Type B pancreatic cell (in vitro differentiated cells): ENCODE data around the gene PRDM1. TPM values are rescaled to one million over a fixed set of nuclear protein-coding genes. Genes with fewer than 3 reads are reported as not detected.

Experiments used
- DNase-seq: peaks from one replicate; pipeline ENCODE4 v3.0.0; 2021; ENCODE audit warnings: mixed read lengths; ENCODE audit not compliant: unreplicated experiment; ENCODE audit errors: extremely low spot score
- H3K27ac Mint-ChIP-seq: 2 replicates; pipeline ENCODE4 v1.8.0; 2021; ENCODE audit warnings: mild to moderate bottlenecking, mixed read lengths
- H3K27me3 Mint-ChIP-seq: 2 replicates; pipeline ENCODE4 v1.8.0; 2021; ENCODE audit warnings: mixed read lengths
- H3K36me3 Mint-ChIP-seq: 2 replicates; pipeline ENCODE4 v1.8.0; 2021; ENCODE audit warnings: mixed read lengths
- H3K4me1 Mint-ChIP-seq: one replicate; pipeline ENCODE4 v1.8.0; 2021; ENCODE audit warnings: mixed read lengths; ENCODE audit not compliant: unreplicated experiment
- H3K4me3 Mint-ChIP-seq: 2 replicates; pipeline ENCODE4 v1.8.0; 2021; ENCODE audit warnings: mild to moderate bottlenecking, mixed read lengths
- H3K9me3 Mint-ChIP-seq: 2 replicates; pipeline ENCODE4 v1.8.0; 2021; ENCODE audit warnings: mixed read lengths
- CTCF ChIP-seq: fragments of 200-600 bp; sonication (generic); conservative IDR thresholded peaks from 2 replicates; pipeline ENCODE4 v1.5.0; 2021; ENCODE audit warnings: antibody characterized with exemption, mild to moderate bottlenecking
- total RNA-seq: library from RNA; stranded (reverse); gene quantifications from 2 replicates; pipeline ENCODE4 v1.2.1, GENCODE V29; 2021; ENCODE audit warnings: low replicate concordance

PRDM1 gene
- total RNA-seq, 1 donor from 2014 or later: 15.5 TPM

- Mint-ChIP-seq H3K9me3 (no peaks in the 10 kb centered on the region), H3K27me3 (peaks cover 11% of the 10 kb centered on the region), H3K27ac (no peak overlapping the region), H3K4me1 (peaks cover 18% of the 10 kb centered on the region), H3K36me3 (no peaks in the 10 kb centered on the region), H3K4me3 (peak overlapping the region; percentile 59)
- no peak for TF ChIP-seq CTCF
- DNase-seq: no peak
Observed at GRCh38 chr6:106046116-106046853, 39.9 kb upstream of the PRDM1 start.

- Mint-ChIP-seq H3K9me3 (no peaks in the 10 kb centered on the region), H3K4me1 (peaks cover 24% of the 10 kb centered on the region), H3K27ac (no peak overlapping the region), H3K27me3 (peaks cover 11% of the 10 kb centered on the region), H3K36me3 (no peaks in the 10 kb centered on the region), H3K4me3 (peak overlapping the region; percentile 59)
- TF ChIP-seq CTCF: no peak
- DNase-seq: no peak
Observed at GRCh38 chr6:106046854-106047200, 39.3 kb upstream of the PRDM1 start.

GRCh38 chr6:106048336-106048735 lies 37.8 kb upstream of the PRDM1 start:
- no peaks in the 10 kb centered on the region for H3K36me3 Mint-ChIP-seq
- no peak for TF ChIP-seq CTCF
- no peaks in the 10 kb centered on the region for H3K9me3 Mint-ChIP-seq
- no peak for DNase-seq
- H3K27me3 Mint-ChIP-seq: peaks cover 11% of the 10 kb centered on the region
- no peak overlapping the region for H3K27ac Mint-ChIP-seq
- peaks cover 25% of the 10 kb centered on the region for H3K4me1 Mint-ChIP-seq
- H3K4me3 Mint-ChIP-seq: no peak overlapping the region

- Mint-ChIP-seq H3K4me1 (peaks cover 34% of the 10 kb centered on the region), H3K9me3 (no peaks in the 10 kb centered on the region), H3K27ac (no peak overlapping the region), H3K36me3 (no peaks in the 10 kb centered on the region), H3K4me3 (no peak overlapping the region), H3K27me3 (peaks cover 11% of the 10 kb centered on the region)
- DNase-seq: no peak
- no peak for TF ChIP-seq CTCF
Observed at GRCh38 chr6:106050538-106050937, 35.6 kb upstream of the PRDM1 start.

GRCh38 chr6:106051226-106051625 lies 34.9 kb upstream of the PRDM1 start:
- no peak for TF ChIP-seq CTCF
- Mint-ChIP-seq H3K9me3 (no peaks in the 10 kb centered on the region), H3K36me3 (no peaks in the 10 kb centered on the region), H3K27ac (peak overlapping the region; percentile 2), H3K4me3 (peak overlapping the region; percentile 40), H3K27me3 (peaks cover 11% of the 10 kb centered on the region), H3K4me1 (peaks cover 30% of the 10 kb centered on the region)
- DNase-seq: no peak
